OCI-LY3 (cell line): ENCODE data around the gene TMEM214.

Source experiments
- CTCF ChIP-seq: fragments of 200-600, 300-600 bp; sonication (generic); IDR thresholded peaks from 2 replicates; pipeline ENCODE4 v1.5.1; 2014; ENCODE audit warnings: antibody characterized with exemption, low read length, low read depth
- EZH2phosphoT487 ChIP-seq: fragments of 200-600 bp; shearing (Covaris generic); IDR thresholded peaks from 2 replicates; pipeline ENCODE4 v1.6.1; 2018; ENCODE audit warnings: antibody characterized with exemption, mixed run types, low read depth

- TF ChIP-seq CTCF (no peak), EZH2phosphoT487 (no peak)
Measured at GRCh38 chr2:27069436-27069835, 36.7 kb downstream of the TMEM214 start.
